Measurements from ENCODE around the gene DUXB. TPM values are rescaled to one million over a fixed set of nuclear protein-coding genes. Genes with fewer than 3 reads are reported as not detected.

Gene DUXB
- total RNA-seq, 6 experiments from 2014 or later, result not detected

DNA sequence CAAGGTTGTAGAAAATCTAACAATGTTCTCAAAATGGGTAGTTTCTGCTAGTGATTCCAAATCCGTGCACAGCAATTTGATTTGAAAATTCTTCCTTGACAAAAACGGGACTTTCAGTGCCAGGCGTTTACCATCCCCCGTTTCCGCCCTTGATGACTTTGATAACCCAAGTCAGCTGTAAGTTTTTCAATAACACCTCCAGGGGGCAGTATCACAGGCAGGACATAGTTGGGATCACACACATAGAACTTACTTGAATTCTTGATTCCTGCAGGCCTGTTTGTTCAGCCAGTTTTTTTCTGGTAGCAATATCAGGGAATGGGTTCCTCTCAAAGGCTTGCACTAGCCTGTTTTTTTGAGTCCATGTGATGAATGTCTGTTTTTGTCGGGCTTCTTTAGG lies 5.6 kb downstream of the DUXB start:
- no peaks in the 10 kb centered on the region for H3K36me3 Mint-ChIP-seq (ENCODE audit: low read depth)
- H3K9me3 Mint-ChIP-seq, result no peaks in the 10 kb centered on the region

DNA sequence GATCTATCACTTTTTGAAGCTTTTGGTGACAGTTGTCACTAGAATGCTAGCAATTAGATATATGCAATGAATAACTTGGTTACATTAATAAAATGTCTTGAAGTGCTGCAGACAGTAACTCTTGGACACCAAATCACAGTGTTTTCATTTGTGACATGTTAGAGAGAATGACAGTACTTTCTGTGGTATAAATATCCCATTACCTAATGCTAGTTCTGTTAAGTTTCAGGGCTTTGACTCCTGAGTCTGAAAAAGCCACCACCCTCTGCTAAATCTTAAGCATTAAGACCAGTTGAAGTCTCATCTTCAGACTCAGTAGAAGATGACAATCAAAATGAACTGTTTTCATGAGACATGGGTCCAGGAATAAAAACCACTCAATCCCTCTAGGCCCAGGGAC lies 13.9 kb downstream of the DUXB start:
- Mint-ChIP-seq H3K4me1 (ENCODE audit: low read depth) (no peaks in the 10 kb centered on the region), H3K9me3 (peaks cover 20% of the 10 kb centered on the region), H3K27ac (no peak overlapping the region), H3K36me3 (ENCODE audit: low read depth) (peaks cover 9% of the 10 kb centered on the region), H3K4me3 (no peak overlapping the region), H3K27me3 (ENCODE audit: insufficient read depth) (no peaks in the 10 kb centered on the region; the same call in 1 of the 2 replicates)
- TF ChIP-seq, protein P1, sequence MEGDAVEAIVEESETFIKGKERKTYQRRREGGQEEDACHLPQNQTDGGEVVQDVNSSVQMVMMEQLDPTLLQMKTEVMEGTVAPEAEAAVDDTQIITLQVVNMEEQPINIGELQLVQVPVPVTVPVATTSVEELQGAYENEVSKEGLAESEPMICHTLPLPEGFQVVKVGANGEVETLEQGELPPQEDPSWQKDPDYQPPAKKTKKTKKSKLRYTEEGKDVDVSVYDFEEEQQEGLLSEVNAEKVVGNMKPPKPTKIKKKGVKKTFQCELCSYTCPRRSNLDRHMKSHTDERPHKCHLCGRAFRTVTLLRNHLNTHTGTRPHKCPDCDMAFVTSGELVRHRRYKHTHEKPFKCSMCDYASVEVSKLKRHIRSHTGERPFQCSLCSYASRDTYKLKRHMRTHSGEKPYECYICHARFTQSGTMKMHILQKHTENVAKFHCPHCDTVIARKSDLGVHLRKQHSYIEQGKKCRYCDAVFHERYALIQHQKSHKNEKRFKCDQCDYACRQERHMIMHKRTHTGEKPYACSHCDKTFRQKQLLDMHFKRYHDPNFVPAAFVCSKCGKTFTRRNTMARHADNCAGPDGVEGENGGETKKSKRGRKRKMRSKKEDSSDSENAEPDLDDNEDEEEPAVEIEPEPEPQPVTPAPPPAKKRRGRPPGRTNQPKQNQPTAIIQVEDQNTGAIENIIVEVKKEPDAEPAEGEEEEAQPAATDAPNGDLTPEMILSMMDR (IDR thresholded peaks at IDR 0.05), result no peak
- no peak for DNase-seq

More for the DNA sequence above, 5.6 kb downstream of the DUXB start:
- H3K4me1 Mint-ChIP-seq (ENCODE audit: low read depth), result peaks cover 9% of the 10 kb centered on the region
- TF ChIP-seq, protein P1 (IDR thresholded peaks at IDR 0.05), result peak; percentile 55
- H3K27me3 Mint-ChIP-seq (ENCODE audit: insufficient read depth), result no peaks in the 10 kb centered on the region; the same call in none of the 2 replicates
- no peak for DNase-seq
- no peak overlapping the region for H3K4me3 Mint-ChIP-seq
- no peak overlapping the region for H3K27ac Mint-ChIP-seq

DNA sequence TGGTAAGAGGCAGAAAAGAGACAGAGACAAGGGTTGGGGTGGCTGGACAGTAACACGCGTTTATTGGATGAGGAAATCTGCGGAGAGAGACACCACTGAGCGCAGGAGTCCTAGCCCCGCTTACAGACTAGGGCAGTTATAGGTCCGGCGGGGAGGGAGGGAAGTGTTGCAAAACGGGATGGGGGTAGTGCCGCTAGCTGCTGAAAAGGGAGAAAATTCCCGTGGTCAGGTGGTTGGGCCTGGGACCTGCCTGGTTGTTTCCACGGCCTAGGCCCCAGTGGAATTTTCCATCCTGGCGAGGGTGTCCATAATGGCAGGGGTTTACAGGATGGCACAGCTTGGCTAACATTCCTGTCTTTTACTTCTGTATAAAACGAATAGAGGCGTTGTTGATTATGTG lies 19.0 kb downstream of the DUXB start:
- Mint-ChIP-seq H3K4me3 (no peak overlapping the region), H3K4me1 (ENCODE audit: low read depth) (peaks cover 8% of the 10 kb centered on the region; the same call in 1 of the 2 replicates), H3K36me3 (ENCODE audit: low read depth) (peaks cover 9% of the 10 kb centered on the region), H3K9me3 (peaks cover 20% of the 10 kb centered on the region), H3K27me3 (ENCODE audit: insufficient read depth) (no peaks in the 10 kb centered on the region; the same call in 1 of the 2 replicates), H3K27ac (no peak overlapping the region)
- no peak for DNase-seq
- TF ChIP-seq, protein P1 (IDR thresholded peaks at IDR 0.05), result no peak

DNA sequence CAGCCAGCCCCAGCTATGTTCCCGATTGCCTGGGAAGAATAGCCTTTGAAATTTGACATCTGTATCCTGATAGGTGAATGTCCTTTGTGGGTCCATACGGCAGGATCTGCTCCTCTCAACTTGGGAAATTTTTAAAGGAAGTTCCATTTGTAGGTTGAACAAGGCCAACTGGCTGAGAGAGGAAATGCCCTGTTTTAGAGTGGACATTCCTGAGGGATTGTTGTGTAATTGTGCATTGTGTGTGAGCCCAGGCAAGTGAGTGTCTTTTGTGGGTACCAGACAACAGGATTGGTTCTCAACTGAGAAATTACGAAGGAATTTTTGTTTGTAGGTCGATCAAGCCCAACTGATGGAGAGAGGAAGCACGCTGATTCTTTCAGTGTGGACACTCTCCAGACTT lies 21.9 kb downstream of the DUXB start:
- Mint-ChIP-seq H3K4me1 (ENCODE audit: low read depth) (peaks cover 8% of the 10 kb centered on the region; the same call in 1 of the 2 replicates), H3K27me3 (ENCODE audit: insufficient read depth) (no peaks in the 10 kb centered on the region; the same call in 1 of the 2 replicates), H3K9me3 (peaks cover 11% of the 10 kb centered on the region), H3K27ac (no peak overlapping the region), H3K4me3 (no peak overlapping the region), H3K36me3 (ENCODE audit: low read depth) (peaks cover 5% of the 10 kb centered on the region)
- no peak for DNase-seq
- TF ChIP-seq, protein P1 (IDR thresholded peaks at IDR 0.05), result no peak

DNA sequence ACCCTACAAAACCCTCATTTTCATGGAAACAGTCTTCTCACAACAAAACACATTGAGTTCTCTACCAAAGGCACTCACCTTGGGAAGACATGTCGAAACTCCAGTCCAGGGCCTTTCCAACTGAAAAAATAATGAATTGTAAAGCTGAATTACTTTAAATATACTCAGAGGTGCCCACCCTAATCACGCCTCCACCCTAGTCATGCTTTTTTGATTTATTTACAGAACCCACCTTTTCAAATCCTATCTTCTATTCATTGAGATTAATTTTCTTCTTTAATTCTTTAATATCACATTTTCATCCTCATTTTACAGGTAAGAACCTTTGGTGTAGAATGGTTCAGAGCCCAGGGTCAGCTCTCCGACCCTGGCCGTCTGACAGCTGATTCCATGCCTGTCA lies 24.4 kb downstream of the DUXB start, which contains the start of gene CPHXL2:
CPHXL2 (minus strand) TSS at position 101 of the 400 bp plus-strand sequence; CDS start at position 91, 10 bp downstream.
- Mint-ChIP-seq H3K27ac (no peak within 1 kb of the TSS), H3K27me3 (ENCODE audit: insufficient read depth) (no peaks in the 10 kb centered on the region; the same call in 1 of the 2 replicates), H3K4me1 (ENCODE audit: low read depth) (peaks cover 8% of the 10 kb centered on the region; the same call in 1 of the 2 replicates), H3K9me3 (no peaks in the 10 kb centered on the region), H3K36me3 (ENCODE audit: low read depth) (no peaks in the 10 kb centered on the region), H3K4me3 (no peak within 1 kb of the TSS)
- TF ChIP-seq, protein P1 (IDR thresholded peaks at IDR 0.05), result no peak
- no peak for DNase-seq
